Measurements from ENCODE around the gene HTN1. TPM values are rescaled to one million over a fixed set of nuclear protein-coding genes. Genes with fewer than 3 reads are reported as not detected.

HTN1 gene
- total and polyA plus RNA-seq, 7 donors: not detected

DNA sequence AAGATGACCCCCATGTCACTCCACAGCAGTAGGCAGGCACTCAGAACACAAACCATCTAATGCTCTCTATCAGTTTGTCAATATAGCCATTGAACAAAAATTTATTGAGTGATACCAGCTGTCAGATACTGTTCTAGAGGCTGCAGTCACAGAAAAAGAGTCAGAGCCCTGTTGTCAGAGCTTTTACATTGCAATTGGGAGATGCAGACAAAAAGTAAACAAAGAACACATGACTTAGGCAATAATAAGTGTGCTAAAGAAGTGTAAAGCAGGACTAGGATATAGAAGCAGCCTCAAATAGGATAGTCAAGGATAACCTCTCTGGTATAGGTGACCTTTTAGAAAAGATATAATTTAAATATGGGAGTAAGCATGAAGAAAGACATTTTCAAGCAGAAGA, 8.9 kb downstream of the HTN1 start:
- no peak overlapping the region for H3K4me3 ChIP-seq
- H3K9me3 ChIP-seq: no peaks in the 10 kb centered on the region
- H3K27me3 ChIP-seq: no peaks in the 10 kb centered on the region
- TF ChIP-seq, protein P1, sequence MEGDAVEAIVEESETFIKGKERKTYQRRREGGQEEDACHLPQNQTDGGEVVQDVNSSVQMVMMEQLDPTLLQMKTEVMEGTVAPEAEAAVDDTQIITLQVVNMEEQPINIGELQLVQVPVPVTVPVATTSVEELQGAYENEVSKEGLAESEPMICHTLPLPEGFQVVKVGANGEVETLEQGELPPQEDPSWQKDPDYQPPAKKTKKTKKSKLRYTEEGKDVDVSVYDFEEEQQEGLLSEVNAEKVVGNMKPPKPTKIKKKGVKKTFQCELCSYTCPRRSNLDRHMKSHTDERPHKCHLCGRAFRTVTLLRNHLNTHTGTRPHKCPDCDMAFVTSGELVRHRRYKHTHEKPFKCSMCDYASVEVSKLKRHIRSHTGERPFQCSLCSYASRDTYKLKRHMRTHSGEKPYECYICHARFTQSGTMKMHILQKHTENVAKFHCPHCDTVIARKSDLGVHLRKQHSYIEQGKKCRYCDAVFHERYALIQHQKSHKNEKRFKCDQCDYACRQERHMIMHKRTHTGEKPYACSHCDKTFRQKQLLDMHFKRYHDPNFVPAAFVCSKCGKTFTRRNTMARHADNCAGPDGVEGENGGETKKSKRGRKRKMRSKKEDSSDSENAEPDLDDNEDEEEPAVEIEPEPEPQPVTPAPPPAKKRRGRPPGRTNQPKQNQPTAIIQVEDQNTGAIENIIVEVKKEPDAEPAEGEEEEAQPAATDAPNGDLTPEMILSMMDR (IDR thresholded peaks at IDR 0.05): no peak
- no peak for TF ChIP-seq EP300 (IDR thresholded peaks at IDR 0.05)
- TF ChIP-seq POLR2A (IDR thresholded peaks at IDR 0.05): no peak
- no peak for TF ChIP-seq POLR2AphosphoS5 (IDR thresholded peaks at IDR 0.05)
- intact Hi-C loops (cut with DNase I): no loop called here
- no peaks in the 10 kb centered on the region for H3K4me1 ChIP-seq
- no peak for DNase-seq
- H3K27ac ChIP-seq: no peak overlapping the region
- no peaks in the 10 kb centered on the region for H3K36me3 ChIP-seq

DNA sequence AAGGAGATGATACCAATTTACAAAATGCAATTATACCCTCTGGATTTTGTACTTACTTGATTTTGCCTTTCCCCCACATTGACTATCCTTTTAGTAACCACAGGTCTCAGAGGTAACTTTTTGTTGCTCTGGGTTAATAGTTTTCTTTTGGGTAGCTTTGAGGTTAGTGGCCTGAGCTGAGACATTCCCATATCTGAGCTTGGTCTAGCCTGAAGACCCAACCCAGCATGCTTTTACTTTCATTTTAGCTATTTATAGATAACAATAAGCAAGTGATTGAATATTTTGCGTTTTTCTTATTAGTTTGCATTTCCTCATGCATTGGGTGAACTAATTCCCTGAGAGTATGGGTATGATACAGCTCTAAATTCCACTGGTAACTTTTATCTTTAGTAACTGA, 11.8 kb downstream of the HTN1 start:
- no peak for DNase-seq

DNA sequence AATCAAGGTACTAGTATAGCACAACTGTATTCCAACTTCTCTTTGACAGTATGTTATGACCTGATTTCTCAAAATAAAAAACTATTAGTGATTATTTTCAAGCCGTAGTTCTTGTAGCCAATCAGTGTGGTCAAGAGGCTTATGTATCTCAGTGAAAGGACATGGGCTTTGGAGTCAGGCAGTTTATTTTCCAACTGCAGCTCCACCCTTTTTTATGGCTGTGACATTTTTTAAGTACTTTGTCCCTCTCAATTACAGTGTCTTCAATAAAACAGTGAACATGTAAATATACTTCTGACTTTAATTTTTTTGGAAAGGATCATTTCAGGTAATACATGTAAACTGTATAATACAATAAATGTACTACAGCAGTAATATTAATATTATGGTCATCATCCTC, 30.0 kb downstream of the HTN1 start:
- no peak for DNase-seq
- Histone ChIP-seq H3K4me1 (no peaks in the 10 kb centered on the region), H3K9me3 (no peaks in the 10 kb centered on the region), H3K27ac (no peak overlapping the region), H3K4me3 (no peak overlapping the region), H3K27me3 (no peaks in the 10 kb centered on the region), H3K36me3 (no peaks in the 10 kb centered on the region)
- intact Hi-C loops (cut with DNase I): no loop called here
- WGBS, 2 donors: 26 to 81% methylated on average over 1 of the region's 1 CpG
- TF ChIP-seq EP300 (IDR thresholded peaks at IDR 0.05): no peak
- no peak for TF ChIP-seq POLR2A (IDR thresholded peaks at IDR 0.05)
- TF ChIP-seq POLR2AphosphoS5 (IDR thresholded peaks at IDR 0.05): no peak
- TF ChIP-seq, protein P1 (IDR thresholded peaks at IDR 0.05): no peak

More for the DNA sequence above, 11.8 kb downstream of the HTN1 start:
- Histone ChIP-seq H3K9me3 (no peaks in the 10 kb centered on the region), H3K27ac (no peak overlapping the region), H3K36me3 (no peaks in the 10 kb centered on the region), H3K27me3 (no peaks in the 10 kb centered on the region), H3K4me3 (no peak overlapping the region), H3K4me1 (no peaks in the 10 kb centered on the region)
- intact Hi-C loops (cut with DNase I): no loop called here
- TF ChIP-seq POLR2A (IDR thresholded peaks at IDR 0.05): no peak
- TF ChIP-seq POLR2AphosphoS5 (IDR thresholded peaks at IDR 0.05): no peak
- TF ChIP-seq, protein P1 (IDR thresholded peaks at IDR 0.05): no peak
- no peak for TF ChIP-seq EP300 (IDR thresholded peaks at IDR 0.05)
- 66 to 72% methylated on average over 1 of the region's 1 CpG for WGBS, 2 donors

DNA sequence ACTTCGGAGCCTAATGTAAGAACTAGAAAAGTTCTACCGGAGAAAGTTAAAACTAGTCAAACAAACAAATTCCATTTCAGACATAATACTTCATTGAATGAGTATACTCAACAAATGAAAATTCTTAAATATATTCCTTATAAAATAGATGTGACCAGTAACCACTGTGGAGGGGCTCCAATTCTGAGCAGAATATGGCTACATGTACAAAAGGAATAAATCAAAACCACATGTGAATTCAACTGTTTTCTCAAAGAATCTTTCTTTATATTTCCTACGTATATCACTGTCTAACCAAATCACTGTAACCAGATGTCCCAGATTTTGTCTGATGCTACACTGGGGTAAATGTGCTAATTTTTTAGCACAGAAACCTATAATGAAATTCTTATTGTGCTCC, 49.0 kb downstream of the HTN1 start:
- 94% methylated on average over 3 of the region's 3 CpGs for WGBS, 2 donors
- DNase-seq: no peak
- Histone ChIP-seq H3K27ac (no peak overlapping the region), H3K4me1 (no peaks in the 10 kb centered on the region), H3K4me3 (no peak overlapping the region), H3K27me3 (no peaks in the 10 kb centered on the region), H3K36me3 (no peaks in the 10 kb centered on the region), H3K9me3 (no peaks in the 10 kb centered on the region)
- TF ChIP-seq POLR2AphosphoS5 (IDR thresholded peaks at IDR 0.05): no peak
- TF ChIP-seq POLR2A (IDR thresholded peaks at IDR 0.05): no peak
- TF ChIP-seq, protein P1 (IDR thresholded peaks at IDR 0.05): no peak
- TF ChIP-seq EP300 (IDR thresholded peaks at IDR 0.05): no peak
- intact Hi-C loops (cut with DNase I): no loop called here

Other genes starting within 250 kb of the HTN1 start
- gene SULT1E1, start 190.3 kb upstream of the HTN1 start, total RNA-seq: not detected
- under 1 TPM in 1 of 3 donors, not detected in 2; 0.69 TPM for gene SULT1E1, start 190.3 kb upstream of the HTN1 start, polyA plus RNA-seq
- not detected for gene CSN1S1, start 119.4 kb upstream of the HTN1 start, total RNA-seq
- under 1 TPM in 1 of 3 donors, not detected in 2; 0.20 TPM for gene CSN1S1, start 119.4 kb upstream of the HTN1 start, polyA plus RNA-seq
- gene CSN2, start 84.7 kb upstream of the HTN1 start, total RNA-seq: 1 to 10 TPM in 1 of 4 donors, not detected in 3; 1.1 TPM
- gene CSN2, start 84.7 kb upstream of the HTN1 start, polyA plus RNA-seq: under 1 TPM in 1 of 3 donors, not detected in 2; 0.25 TPM
- gene STATH, start 54.5 kb upstream of the HTN1 start, total RNA-seq: not detected
- not detected for gene STATH, start 54.5 kb upstream of the HTN1 start, polyA plus RNA-seq
- not detected for gene HTN3, start 22.0 kb upstream of the HTN1 start, total RNA-seq
- not detected for gene HTN3, start 22.0 kb upstream of the HTN1 start, polyA plus RNA-seq
- gene PRR27, start 103.8 kb downstream of the HTN1 start, total RNA-seq: not detected
- under 1 TPM in 1 of 3 donors, not detected in 2; 0.03 TPM for gene PRR27, start 103.8 kb downstream of the HTN1 start, polyA plus RNA-seq
- 1 to 10 TPM; 4.3 to 6.4 (median 5.5) TPM for gene ODAM, start 145.3 kb downstream of the HTN1 start, total RNA-seq
- gene ODAM, start 145.3 kb downstream of the HTN1 start, polyA plus RNA-seq: 1 to 10 TPM in 1 of 3 donors, not detected in 2; 8.3 TPM
- gene FDCSP, start 175.7 kb downstream of the HTN1 start, total RNA-seq: 1 to 10 TPM in 1 of 4 donors, not detected in 3; 1.1 TPM
- gene FDCSP, start 175.7 kb downstream of the HTN1 start, polyA plus RNA-seq: 100 to 1,000 TPM in 1 of 3 donors, not detected in 2; 316 TPM
- not detected for gene CSN3, start 192.2 kb downstream of the HTN1 start, total RNA-seq
- not detected for gene CSN3, start 192.2 kb downstream of the HTN1 start, polyA plus RNA-seq

Data from sigmoid colon (tissue), 7 donors.